NK-92 treated with Interleukin-12 subunit alpha and Interleukin-12 subunit beta, amount 100 ng/mL, for 24 hours (cell line): Measurements from ENCODE around the gene MGAT3.

ENCODE experiments used
- DNase-seq: peaks from one replicate; lab custom pipeline; 2025; lab: John Stamatoyannopoulos, UW

Gene MGAT3

GRCh38 chr22:39428597-39429071, 28.2 kb upstream of the MGAT3 start:
- DNase-seq = no peak

- DNase-seq = no peak
Measured at GRCh38 chr22:39429186-39429585, 27.6 kb upstream of the MGAT3 start.

- DNase-seq = no peak
Measured at GRCh38 chr22:39429916-39430575, 26.8 kb upstream of the MGAT3 start.

GRCh38 chr22:39430576-39431150, 26.1 kb upstream of the MGAT3 start:
- no peak for DNase-seq

- DNase-seq = no peak
Measured at GRCh38 chr22:39431216-39431801, 25.5 kb upstream of the MGAT3 start.

GRCh38 chr22:39431821-39432251, 25.0 kb upstream of the MGAT3 start:
- DNase-seq = no peak

GRCh38 chr22:39432361-39432811, 24.4 kb upstream of the MGAT3 start:
- no peak for DNase-seq

GRCh38 chr22:39433476-39434242, 23.2 kb upstream of the MGAT3 start:
- no peak for DNase-seq

- no peak for DNase-seq
Measured at GRCh38 chr22:39434243-39434653, 22.6 kb upstream of the MGAT3 start.

- DNase-seq = no peak
Measured at GRCh38 chr22:39434721-39435120, 22.1 kb upstream of the MGAT3 start.

GRCh38 chr22:39435616-39436015, 21.2 kb upstream of the MGAT3 start:
- no peak for DNase-seq

- DNase-seq = no peak
Measured at GRCh38 chr22:39437791-39438704, 18.8 kb upstream of the MGAT3 start.

GRCh38 chr22:39439170-39439569, 17.6 kb upstream of the MGAT3 start:
- no peak for DNase-seq

GRCh38 chr22:39443398-39443797, 13.4 kb upstream of the MGAT3 start:
- DNase-seq = no peak

GRCh38 chr22:39444247-39444800, 12.5 kb upstream of the MGAT3 start:
- DNase-seq = no peak

- DNase-seq = no peak
Measured at GRCh38 chr22:39444937-39445465, 11.8 kb upstream of the MGAT3 start.

GRCh38 chr22:39445678-39446077, 11.1 kb upstream of the MGAT3 start:
- no peak for DNase-seq

- no peak for DNase-seq
Measured at GRCh38 chr22:39446239-39446721, 10.5 kb upstream of the MGAT3 start.

GRCh38 chr22:39448205-39449054, 8.4 kb upstream of the MGAT3 start:
- no peak for DNase-seq

GRCh38 chr22:39449708-39450107, 7.1 kb upstream of the MGAT3 start:
- no peak for DNase-seq
